Measurements from ENCODE around the gene PICK1. TPM values are rescaled to one million over a fixed set of nuclear protein-coding genes. Genes with fewer than 3 reads are reported as not detected.

The PICK1 gene
- 14.4 and 16.5 TPM in 2 replicates for total RNA-seq (2012; rRNA removed)
- 21.0 and 22.1 TPM in 2 replicates for polyA plus RNA-seq (2012; rRNA removed)
- 21.3 and 24.6 TPM in 2 replicates for polyA plus RNA-seq (2012; cell fraction: cytosol; rRNA removed)
- 95.1 and 119 TPM in 2 replicates for polyA plus RNA-seq (2012; cell fraction: nucleus; rRNA removed; ENCODE audit: low replicate concordance)
- Bru-seq, nascent RNA: percentile 49 among the genes with signal in this experiment
- BruChase-seq, experiment 1, labeled RNA remaining after a 6-hour chase: percentile 53 among the genes with signal in this experiment
- percentile 46 among the genes with signal in this experiment for BruChase-seq, experiment 2, labeled RNA remaining after a 2-hour chase
- long read RNA-seq, transcript PICK1-201 (13 exons, 2,055 nt): major isoform, 7 of 16 reads
- long read RNA-seq, partial matches to known transcripts: 3 of 16 reads
- long read RNA-seq, other reads (novel, unspliced or antisense): 5 of 16 reads

- in situ Hi-C loops (cut with MboI; ENCODE audit: low sequenced_read_pairs): loop anchor here (5.0 to 10.0 kb wide), 2 partner anchors 295 to 518 kb away; partner anchors contain the start of gene DMC1
- H3K79me1 ChIP-seq (ENCODE audit: low read depth in 1 of 2, low read length in 2 of 2): peaks cover 0 to 7% of the 10 kb centered on the region in 2 experiments; a peak in 2 of 4 replicates
- WGBS, 2 experiments (ENCODE audit: extremely low coverage in 2 of 2, insufficient read length in 1 of 2): 2% methylated on average over 13 of the region's 47 CpGs; no CpG with 5 or more reads in 1 of the 2 experiments
Observed at GRCh38 chr22:38056969-38057891, at the start of gene PICK1. Gene PICK1, plus strand, starts transcription at chr22:38057404. Its CDS starts 406 bp downstream, at chr22:38057810.

More at GRCh38 chr22:38056969-38057891, at the start of gene PICK1:
- Histone ChIP-seq H2BK120ac (ENCODE audit: low read depth, low read length) (peak within 1 kb of the TSS; percentile 83), H3K18ac (ENCODE audit: low read depth, low read length) (peak within 1 kb of the TSS; percentile 88), H2BK5ac (ENCODE audit: low read depth, low read length, poor library complexity, severe bottlenecking) (peak within 1 kb of the TSS; percentile 76), H2AK9ac (replicated peaks; ENCODE audit: low read depth, low read length, poor library complexity) (peak within 1 kb of the TSS; percentile 92), H4K8ac (ENCODE audit: low read depth in 2 of 2, low read length in 2 of 2) (peak within 1 kb of the TSS; percentile 95 to 99), H2AK5ac (ENCODE audit: low read depth, low read length) (peak within 1 kb of the TSS; percentile 50; the same call in 1 of the 2 replicates), H3K4ac (ENCODE audit: low read depth, low read length) (peak within 1 kb of the TSS; percentile 84), H3K27me3 (ENCODE audit: control insufficient read depth, insufficient read depth, low read length) (no peaks in the 10 kb centered on the region), H4K91ac (ENCODE audit: insufficient read depth, low read depth, low read length) (peak within 1 kb of the TSS; percentile 96), H3K23ac (ENCODE audit: low read depth, low read length) (no peak within 1 kb of the TSS; the same call in 1 of the 2 replicates), H3K4me2 (ENCODE audit: low read depth, low read length) (peak within 1 kb of the TSS; percentile 73), H3K4me3 (ENCODE audit: insufficient read depth, low read depth, low read length) (peak within 1 kb of the TSS; percentile 56), H4K20me1 (ENCODE audit: insufficient read depth, low read length) (no peaks in the 10 kb centered on the region; the same call in 1 of the 2 replicates), H2AFZ (replicated peaks; ENCODE audit: low read length, poor library complexity) (peak within 1 kb of the TSS; percentile 95), H3K4me1 (ENCODE audit: control insufficient read depth, insufficient read depth, low read length) (peaks cover 5% of the 10 kb centered on the region), H3K56ac (ENCODE audit: extremely low read depth, insufficient read depth, low read length) (peak within 1 kb of the TSS; percentile 42; the same call in 1 of the 2 replicates), H3K9me1 (ENCODE audit: insufficient read depth, low read length) (peaks cover 14% of the 10 kb centered on the region), H3K27ac (ENCODE audit: insufficient read depth, low read length) (peak within 1 kb of the TSS; percentile 80), H3K9me3 (ENCODE audit: control insufficient read depth, insufficient read depth, low read length) (no peaks in the 10 kb centered on the region), H3K36me3 (ENCODE audit: control insufficient read depth, insufficient read depth, low read length) (peaks cover 3% of the 10 kb centered on the region; the same call in 1 of the 2 replicates), H2BK20ac (ENCODE audit: low read depth, low read length) (peak within 1 kb of the TSS; percentile 67; the same call in 1 of the 2 replicates), H4K5ac (ENCODE audit: low read depth, low read length) (peak within 1 kb of the TSS; percentile 97), H2BK15ac (ENCODE audit: low read depth, low read length) (peak within 1 kb of the TSS; percentile 75; the same call in 2 of the 3 replicates), H3K14ac (replicated peaks; ENCODE audit: low read depth, low read length) (peak within 1 kb of the TSS; percentile 87), H3K9ac (ENCODE audit: low read depth, low read length) (peak within 1 kb of the TSS; percentile 60)
- ChIA-PET CTCF (interaction anchor here (0.7 to 1.3 kb wide), 2 partner anchors 43 to 219 kb away, joined by 3 read pairs; no protein-coding TSS in a partner anchor), POLR2A (ENCODE audit: unreplicated experiment) (no interaction called here)
- ATAC-seq (ENCODE audit: low read depth) (peak; percentile 93), DNase-seq (peak; percentile 91)
- dilution Hi-C loops (cut with HindIII; ENCODE audit: low sequenced_read_pairs, unreplicated experiment): no loop called here
- no TSS peak for BruUV-seq (replicated peaks)
- intact Hi-C loops (cut with micrococcal nuclease): loop anchor here (10.0 kb wide), 1 partner anchor 648 kb away; the partner anchor contains the start of genes GTPBP1 and JOSD1
- TF ChIP-seq, protein P1, sequence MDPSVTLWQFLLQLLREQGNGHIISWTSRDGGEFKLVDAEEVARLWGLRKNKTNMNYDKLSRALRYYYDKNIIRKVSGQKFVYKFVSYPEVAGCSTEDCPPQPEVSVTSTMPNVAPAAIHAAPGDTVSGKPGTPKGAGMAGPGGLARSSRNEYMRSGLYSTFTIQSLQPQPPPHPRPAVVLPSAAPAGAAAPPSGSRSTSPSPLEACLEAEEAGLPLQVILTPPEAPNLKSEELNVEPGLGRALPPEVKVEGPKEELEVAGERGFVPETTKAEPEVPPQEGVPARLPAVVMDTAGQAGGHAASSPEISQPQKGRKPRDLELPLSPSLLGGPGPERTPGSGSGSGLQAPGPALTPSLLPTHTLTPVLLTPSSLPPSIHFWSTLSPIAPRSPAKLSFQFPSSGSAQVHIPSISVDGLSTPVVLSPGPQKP (IDR thresholded peaks at IDR 0.05; ENCODE audit: borderline replicate concordance, low read depth, low read length): no peak
- TF ChIP-seq RFX5 (IDR thresholded peaks at IDR 0.05; ENCODE audit: low read depth, low read length): no peak
- TF ChIP-seq RAD21 (IDR thresholded peaks at IDR 0.05; ENCODE audit: low read length): no peak
- TF ChIP-seq RCOR1 (IDR thresholded peaks at IDR 0.05; ENCODE audit: insufficient replicate concordance, low read length): no peak
- TF ChIP-seq USF2 (IDR thresholded peaks at IDR 0.05; ENCODE audit: low read depth, low read length): no peak
- TF ChIP-seq, protein P2, sequence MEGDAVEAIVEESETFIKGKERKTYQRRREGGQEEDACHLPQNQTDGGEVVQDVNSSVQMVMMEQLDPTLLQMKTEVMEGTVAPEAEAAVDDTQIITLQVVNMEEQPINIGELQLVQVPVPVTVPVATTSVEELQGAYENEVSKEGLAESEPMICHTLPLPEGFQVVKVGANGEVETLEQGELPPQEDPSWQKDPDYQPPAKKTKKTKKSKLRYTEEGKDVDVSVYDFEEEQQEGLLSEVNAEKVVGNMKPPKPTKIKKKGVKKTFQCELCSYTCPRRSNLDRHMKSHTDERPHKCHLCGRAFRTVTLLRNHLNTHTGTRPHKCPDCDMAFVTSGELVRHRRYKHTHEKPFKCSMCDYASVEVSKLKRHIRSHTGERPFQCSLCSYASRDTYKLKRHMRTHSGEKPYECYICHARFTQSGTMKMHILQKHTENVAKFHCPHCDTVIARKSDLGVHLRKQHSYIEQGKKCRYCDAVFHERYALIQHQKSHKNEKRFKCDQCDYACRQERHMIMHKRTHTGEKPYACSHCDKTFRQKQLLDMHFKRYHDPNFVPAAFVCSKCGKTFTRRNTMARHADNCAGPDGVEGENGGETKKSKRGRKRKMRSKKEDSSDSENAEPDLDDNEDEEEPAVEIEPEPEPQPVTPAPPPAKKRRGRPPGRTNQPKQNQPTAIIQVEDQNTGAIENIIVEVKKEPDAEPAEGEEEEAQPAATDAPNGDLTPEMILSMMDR (conservative IDR thresholded peaks at IDR 0.05; ENCODE audit: low read depth, low read length): no peak
- TF ChIP-seq NFE2L2 (IDR thresholded peaks at IDR 0.05; ENCODE audit: low read depth, low read length): no peak
- no peak for TF ChIP-seq MAZ (IDR thresholded peaks at IDR 0.05; ENCODE audit: borderline replicate concordance, low read depth, low read length)
- TF ChIP-seq MXI1 (IDR thresholded peaks at IDR 0.05; ENCODE audit: borderline replicate concordance, low read depth, low read length): no peak

All from IMR-90 (cell line).